Ovary (tissue), 3 donors: Measurements from ENCODE around the gene DGKI.

ENCODE experiments used
- EP300 ChIP-seq: sonication (generic); formaldehyde crosslinking; IDR thresholded peaks from one replicate; pipeline ENCODE4 v1.6.1; 2017; ENCODE audit warnings: antibody characterized with exemption
- POLR2A ChIP-seq: fragments of 450-650 bp; IDR thresholded peaks from one replicate; pipeline ENCODE4 v1.6.1; 2017; ENCODE audit warnings: antibody characterized with exemption, mild to moderate bottlenecking, moderate library complexity
- TF ChIP-seq, protein P1 (sequence below), 3 donors: fragments of 450-650 bp in 2 of 3; fragments of 200-600 bp in 1 of 3; IDR thresholded peaks; one replicate each; pipeline versions ENCODE4 v1.5.1 to v1.8.0; 2016 to 2022; ENCODE audit warnings: antibody characterized with exemption in 3 of 3, mild to moderate bottlenecking in 1 of 3
- donor health status: DM: no; HTN: no; CAD: no.

DNA sequence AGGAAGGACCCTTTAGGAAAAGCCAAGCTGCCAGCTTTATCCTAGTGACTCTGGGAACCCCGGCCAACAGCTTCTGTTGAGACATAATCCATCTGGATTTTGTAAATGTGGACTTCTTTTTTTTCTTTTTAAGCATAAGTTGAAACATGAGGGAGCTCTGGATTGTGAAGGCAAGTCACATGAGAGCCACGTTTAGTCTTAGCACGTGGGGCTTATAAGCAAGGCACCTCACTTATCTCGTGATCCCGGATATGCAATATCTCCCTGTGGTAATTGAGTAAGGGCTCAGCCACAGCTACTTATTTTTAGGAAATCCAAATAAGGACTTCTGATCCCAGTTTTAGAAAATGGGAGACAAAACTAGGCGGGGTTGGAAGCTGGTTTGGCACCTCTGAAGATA, 392.0 kb downstream of the DGKI start:
- no peak for TF ChIP-seq POLR2A
- TF ChIP-seq, protein P1, sequence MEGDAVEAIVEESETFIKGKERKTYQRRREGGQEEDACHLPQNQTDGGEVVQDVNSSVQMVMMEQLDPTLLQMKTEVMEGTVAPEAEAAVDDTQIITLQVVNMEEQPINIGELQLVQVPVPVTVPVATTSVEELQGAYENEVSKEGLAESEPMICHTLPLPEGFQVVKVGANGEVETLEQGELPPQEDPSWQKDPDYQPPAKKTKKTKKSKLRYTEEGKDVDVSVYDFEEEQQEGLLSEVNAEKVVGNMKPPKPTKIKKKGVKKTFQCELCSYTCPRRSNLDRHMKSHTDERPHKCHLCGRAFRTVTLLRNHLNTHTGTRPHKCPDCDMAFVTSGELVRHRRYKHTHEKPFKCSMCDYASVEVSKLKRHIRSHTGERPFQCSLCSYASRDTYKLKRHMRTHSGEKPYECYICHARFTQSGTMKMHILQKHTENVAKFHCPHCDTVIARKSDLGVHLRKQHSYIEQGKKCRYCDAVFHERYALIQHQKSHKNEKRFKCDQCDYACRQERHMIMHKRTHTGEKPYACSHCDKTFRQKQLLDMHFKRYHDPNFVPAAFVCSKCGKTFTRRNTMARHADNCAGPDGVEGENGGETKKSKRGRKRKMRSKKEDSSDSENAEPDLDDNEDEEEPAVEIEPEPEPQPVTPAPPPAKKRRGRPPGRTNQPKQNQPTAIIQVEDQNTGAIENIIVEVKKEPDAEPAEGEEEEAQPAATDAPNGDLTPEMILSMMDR (IDR thresholded peaks at IDR 0.05) = no peak
- no peak for TF ChIP-seq EP300
